GM08714 (cell line): ENCODE measurements around the gene ABAT.
A peak's percentile ranks its signal among the peaks of the same experiment; 100 is the strongest.

ENCODE experiments used
- H3K4me3 ChIP-seq: fragments of 200-500 bp; sonication (Bioruptor generic); 2 replicates; pipeline ENCODE4 v1.5.1; 2014; ENCODE audit warnings: mild to moderate bottlenecking, low read length, inconsistent platforms
- ZNF274 ChIP-seq: IDR thresholded peaks from 2 replicates; pipeline ENCODE4 v1.6.1; 2012; ENCODE audit warnings: mild to moderate bottlenecking, low read depth, low read length

The ABAT gene

DNA sequence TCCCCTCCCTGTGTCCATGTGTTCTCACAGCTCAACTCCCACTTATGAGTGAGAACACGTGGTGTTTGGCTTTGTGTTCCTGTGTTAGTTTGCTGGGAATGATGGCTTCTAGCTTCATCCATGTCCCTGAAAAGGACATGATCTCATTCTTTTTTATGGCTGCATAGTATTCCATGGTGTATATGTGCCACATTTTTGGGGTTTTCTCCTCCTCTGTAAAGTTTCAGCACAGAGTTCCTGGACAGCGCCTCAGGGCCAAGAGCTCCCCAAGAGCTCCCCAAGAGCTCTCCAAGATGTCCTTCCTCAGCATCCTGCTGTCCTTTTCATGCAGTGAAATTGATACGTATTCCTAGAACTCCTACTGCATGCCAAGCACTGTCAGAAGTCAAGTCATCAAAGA is 6.9 kb upstream of the ABAT start:
- TF ChIP-seq ZNF274, result no peak
- H3K4me3 ChIP-seq, result no peak overlapping the region

DNA sequence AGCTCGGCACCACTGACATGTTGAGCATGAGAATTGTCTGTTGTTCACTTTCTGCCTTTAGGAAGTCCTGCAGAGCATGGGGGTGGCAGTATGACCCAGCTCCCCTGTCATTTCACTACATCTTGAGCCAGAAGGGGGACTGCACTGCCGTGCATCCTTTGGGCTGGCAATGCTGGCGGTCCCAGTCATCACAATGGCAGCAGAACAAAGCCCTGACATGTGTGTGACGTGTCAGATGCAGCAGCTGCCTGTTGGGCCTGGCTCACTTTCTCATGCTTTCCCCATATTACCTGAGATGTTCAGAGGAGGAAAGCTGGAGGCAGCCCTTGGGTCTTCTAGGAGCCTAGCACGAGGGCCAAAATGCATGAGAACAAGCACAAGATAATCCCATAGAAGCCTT is 6.3 kb upstream of the ABAT start:
- no peak overlapping the region for H3K4me3 ChIP-seq
- TF ChIP-seq ZNF274, result no peak

DNA sequence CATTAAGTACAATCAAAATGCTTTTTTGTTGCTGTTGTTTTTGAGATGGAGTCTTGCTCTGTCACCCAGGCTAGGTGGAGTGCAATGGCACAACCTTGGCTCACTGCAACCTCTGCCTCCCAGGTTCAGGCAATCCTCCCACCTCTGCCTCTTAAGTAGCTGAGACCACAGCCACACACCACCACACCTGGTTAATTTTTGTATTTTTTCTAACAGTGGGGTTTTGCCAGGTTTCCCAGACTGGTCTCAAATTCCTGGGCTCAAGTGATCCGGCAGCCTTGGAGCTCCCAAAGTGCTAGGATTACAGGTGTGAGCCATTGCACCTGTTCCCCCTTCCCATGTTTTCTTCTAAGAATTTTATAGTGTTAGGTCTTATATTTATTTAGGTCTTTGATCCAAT is 4.9 kb upstream of the ABAT start:
- no peak overlapping the region for H3K4me3 ChIP-seq
- no peak for TF ChIP-seq ZNF274

DNA sequence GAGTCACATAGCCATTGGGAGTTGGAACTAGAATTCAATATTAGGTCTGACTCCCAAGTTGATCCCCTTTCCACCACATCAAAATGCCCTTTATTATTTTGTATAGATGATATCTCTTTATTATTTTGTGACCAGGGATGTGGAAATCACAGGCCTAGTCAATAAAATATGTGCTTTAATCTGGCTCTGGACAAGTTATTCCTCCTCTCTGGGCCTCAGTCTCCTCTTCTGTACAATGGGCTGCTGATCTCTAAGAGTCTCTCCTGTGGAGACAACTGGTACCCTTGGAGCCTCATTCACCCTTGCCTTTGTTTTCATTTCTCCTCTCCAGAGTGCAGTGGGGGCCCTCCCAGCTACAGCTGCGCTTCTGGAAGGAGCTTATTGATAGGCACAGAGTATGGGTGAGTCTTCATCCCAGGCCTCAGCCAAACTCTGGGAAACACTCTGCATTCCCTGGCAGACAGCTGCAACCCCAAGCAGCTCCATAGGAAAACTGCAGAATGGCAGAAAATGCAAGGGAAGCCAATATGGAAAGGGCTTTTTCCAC is 4.3 kb upstream of the ABAT start:
- TF ChIP-seq ZNF274, result no peak
- H3K4me3 ChIP-seq, result no peak overlapping the region

DNA sequence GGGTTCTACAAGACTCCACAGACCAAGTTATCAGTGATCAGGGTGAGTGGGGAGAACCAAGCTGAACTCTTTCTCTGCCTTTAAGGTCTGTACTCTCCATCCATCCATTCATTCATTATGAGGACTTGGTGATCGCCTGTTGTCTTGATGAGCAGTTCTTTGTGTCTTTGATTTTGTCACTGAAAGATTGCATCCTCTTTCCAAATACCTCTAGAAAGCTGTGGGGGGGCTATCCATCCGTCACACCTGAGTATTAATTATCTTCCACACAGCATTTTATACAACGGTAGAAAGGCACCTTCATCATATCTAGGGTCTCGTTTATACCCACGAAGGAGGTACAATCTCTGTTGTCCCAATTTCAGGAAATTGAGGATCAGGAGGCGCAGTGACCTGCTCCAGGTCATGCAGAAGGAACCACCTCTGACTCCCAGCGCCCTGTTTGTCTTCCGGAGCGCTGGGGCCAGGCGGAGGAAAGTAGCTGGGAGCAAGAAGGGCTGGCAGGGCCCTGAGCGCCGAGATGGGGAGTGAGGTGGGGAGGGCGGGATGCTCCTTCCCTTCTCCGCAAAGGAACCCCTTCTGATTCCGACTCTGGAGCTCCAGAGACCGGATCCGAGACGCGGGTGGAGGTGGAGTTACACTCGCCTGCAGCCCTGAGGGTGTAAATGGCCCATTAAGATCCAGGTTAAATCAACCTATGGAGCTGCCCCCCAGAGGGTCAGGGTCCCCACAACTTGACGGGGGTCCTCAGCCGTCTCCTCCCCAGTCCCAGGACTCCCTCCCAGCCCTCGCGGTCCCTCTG is 605 bp upstream of the ABAT start:
- peak overlapping the region; percentile 60; the same call in 1 of the 2 replicates for H3K4me3 ChIP-seq
- TF ChIP-seq ZNF274, result no peak

DNA sequence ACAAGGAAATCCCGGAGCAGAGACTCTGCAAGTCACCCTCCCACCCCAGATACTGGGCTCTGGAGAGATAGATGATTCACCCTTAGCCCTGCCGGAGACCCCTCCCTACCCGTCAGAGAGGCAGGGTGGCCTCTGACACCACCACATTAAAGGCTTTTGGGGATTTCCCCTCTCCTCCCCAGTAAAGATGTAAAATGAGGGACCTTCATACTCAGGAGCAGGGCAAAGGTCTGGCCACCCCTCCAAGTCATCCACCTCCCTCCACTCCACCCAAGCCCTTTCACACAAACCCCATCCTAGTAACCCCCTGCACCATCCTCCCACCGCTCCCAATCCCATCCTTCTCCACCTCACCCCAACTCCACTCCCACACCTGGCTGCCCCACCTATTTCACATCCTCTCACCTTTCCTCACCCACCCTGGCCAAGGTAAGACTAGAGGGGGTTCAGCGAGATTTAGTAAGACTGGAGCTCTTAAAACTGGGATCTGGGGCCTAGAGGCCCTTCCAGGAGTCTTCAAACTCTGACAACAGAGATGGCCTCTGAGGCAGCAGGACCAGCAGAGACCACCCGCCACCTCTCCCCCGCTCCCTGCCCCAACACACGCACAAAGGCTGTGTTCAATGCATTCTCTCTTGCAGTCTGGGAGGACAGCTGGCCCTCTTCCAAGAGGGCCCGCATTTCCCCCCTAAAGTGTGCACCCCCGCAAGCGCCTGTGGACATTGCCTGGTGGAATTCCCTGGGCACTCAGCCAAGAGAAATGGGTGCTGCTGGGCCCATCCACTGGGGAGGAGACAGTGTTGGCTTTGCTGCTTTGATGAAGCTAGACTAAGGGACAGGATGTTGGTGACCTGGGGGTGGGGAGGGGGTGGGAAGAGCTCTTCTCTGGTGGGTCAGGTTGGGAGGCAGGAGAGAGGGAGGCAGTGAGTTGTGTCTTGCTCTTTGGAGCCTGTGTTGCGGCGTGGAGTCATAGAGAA is 1.1 kb downstream of the ABAT start:
- peak overlapping the region; percentile 80 for H3K4me3 ChIP-seq
- no peak for TF ChIP-seq ZNF274

DNA sequence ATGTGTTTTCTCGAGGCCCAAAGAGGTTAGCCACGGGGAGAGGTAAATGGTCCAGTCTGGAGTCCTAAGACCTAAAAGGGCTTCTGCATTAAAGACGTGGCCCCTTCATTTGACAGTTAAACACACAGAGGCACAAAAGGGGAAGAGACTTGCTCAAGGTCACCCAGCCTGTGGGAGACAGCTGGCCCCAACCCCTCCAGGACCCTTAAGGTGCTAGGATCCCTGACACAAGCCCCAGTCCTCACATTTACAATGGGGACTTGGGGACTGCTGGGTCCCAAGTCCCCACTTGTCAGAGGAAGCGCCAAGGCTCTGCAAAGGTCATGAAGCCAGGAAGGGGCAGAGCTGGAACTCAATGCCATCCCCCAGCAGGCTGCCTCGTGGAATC is 1.7 kb downstream of the ABAT start:
- TF ChIP-seq ZNF274, result no peak
- no peak overlapping the region for H3K4me3 ChIP-seq

DNA sequence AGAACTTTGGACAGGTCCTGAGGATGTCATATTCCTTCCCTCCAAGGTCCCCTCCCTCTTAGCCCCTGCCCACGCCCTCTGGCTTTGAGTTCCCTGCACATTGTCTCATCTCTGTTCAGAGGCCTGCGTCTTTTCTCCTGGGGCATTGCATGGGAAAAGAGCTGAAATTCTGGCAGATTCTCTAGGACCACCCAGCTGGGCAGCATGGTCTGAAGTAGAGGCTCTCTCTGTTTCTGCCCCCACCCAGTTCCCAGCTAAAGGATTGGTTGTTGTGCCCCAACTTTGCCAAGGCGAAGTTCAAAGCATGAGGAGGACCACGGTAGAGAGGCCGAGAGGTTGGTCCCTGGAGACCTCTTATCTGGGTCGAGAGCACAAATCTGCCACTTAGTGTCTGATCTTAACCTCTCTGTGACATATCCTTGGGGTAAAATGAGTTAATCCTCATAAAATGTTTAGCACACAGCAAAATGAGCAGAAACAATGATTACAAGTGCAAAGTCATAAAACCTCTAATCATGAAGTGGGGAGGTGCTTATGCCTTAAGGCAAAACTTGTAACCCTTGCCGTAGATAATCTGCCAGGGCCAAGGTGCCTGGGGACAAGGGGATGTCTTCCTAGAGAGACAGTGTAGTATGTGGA is 2.4 kb downstream of the ABAT start:
- no peak overlapping the region for H3K4me3 ChIP-seq
- no peak for TF ChIP-seq ZNF274

DNA sequence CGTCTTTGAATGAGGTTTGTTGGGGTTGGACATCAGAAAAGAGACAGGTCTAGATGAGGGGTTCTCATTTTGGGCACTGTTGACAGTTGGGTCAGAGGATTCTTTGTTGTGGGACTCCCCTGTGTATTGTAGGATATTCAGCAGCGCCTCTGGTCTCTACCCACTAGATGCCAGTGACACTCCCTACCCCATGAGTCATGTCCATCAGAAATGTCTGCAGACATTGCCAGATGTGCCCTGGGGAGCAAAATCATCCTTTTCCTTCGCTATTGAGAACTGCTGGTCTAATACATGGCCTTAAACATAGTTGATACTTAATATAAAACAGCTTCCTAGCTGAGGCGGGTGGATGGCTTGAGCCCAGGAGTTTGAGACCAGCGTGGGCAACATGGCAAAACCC is 3.1 kb downstream of the ABAT start:
- no peak overlapping the region for H3K4me3 ChIP-seq
- TF ChIP-seq ZNF274, result no peak

DNA sequence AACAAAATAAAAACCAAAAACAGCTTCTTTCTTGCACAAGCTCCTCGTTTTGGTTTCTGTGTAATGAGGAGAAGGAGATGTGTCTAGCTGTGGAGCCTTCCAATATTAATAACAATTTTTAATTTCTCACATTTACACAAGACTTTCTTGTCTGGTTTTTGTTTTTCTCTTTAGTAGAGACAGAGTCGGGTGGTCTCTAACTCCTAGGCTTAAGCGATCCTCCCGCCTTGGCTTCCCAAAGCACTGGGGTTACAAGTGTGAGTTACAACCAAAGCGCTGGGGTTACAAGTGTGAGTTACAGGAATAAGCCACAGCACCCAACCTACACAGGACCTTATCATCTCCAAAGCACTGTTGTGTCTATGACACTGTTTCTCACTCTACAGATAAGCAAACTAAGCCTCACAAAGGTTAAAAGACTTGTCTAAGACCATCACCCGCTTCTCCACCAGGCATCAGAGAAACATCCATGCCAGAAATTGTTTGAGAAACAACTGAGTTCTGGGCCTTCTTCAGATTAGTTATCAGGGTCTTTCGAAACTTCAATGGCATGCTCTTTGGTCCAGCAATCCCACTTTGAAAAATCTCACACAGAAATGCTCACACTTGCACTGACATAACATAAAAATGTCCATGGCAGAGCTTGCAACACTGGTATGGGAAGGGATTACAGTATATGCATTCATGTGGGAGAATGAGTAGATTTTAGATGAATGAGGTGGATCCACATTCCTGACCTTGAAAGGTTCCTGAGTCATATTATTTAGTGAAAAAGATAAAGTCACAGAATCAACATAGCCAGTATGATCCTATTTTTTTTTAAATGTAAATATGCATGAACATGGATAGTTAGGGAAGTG is 3.9 kb downstream of the ABAT start:
- no peak for TF ChIP-seq ZNF274
- H3K4me3 ChIP-seq, result no peak overlapping the region

DNA sequence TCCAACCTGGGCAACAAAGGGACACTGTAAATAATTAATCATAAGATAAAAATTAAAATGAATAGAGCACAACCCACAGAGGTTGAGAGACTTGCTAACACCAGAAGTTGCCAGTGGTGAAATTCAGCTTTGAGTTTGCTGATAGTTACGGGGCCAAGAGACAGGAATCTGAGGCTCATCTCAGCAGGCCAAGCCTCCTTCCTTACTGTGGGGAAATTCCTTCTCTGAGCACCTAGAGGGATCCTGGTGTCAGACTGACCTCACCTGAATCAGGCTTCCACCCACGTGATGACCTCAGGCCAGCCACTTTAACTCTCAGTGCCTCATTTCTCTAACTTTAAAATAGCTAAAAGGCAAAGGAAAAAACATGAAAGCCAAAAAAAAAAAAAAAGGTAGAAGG is 4.7 kb downstream of the ABAT start:
- no peak for TF ChIP-seq ZNF274
- H3K4me3 ChIP-seq, result no peak overlapping the region

DNA sequence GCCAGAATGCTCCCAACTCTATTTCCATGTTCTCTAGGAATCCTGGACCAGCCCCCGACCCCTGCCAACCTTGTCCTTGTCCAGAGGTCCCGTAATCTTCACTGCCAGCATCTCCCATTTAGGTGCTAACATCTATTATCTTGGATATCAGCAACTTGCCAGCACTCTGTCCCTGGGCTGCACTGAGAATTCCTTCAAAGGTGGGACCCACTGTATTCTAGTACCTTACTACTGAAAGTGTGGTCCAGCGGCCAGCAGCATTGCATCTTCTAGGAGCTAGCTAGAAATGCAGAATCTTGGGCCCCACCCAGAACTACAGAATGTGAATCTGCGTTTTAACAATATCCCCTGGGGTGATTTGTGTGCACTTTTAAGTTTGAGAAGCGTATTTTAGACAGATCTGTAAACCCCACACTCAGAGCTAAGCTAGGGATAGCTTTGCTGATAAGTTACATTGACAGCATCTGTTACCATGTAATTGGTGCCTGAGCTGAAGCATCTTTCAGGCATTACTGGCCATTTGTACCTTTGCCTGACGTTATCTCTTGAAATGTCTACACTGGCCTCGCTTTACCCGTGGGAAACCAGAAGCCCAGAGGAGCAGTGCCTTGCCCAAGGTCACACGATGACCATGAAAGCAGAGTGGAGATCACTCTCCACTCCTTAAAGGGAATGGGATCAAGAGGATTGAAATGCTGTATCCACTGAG is 8.3 kb downstream of the ABAT start:
- TF ChIP-seq ZNF274, result no peak
- H3K4me3 ChIP-seq, result no peak overlapping the region

DNA sequence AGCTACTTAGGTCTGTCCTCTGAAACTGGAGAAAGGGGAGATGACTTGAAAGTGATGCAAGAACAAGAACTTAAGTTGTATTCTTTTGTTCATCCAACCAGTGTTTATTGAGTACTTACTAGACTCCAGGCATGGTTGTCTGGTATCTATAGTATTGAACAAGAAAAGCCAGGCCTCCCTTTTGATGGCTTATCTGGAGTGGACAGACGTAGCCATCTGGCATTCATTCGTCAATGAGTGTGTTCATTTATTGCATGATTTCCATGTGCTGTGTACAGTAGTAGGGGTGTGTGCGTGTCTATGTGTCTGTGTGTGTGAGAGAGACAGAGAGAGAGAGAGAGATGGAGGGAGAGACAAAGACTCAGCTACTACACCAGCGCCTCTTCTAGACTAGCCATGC is 9.2 kb downstream of the ABAT start:
- H3K4me3 ChIP-seq, result no peak overlapping the region
- TF ChIP-seq ZNF274, result no peak

DNA sequence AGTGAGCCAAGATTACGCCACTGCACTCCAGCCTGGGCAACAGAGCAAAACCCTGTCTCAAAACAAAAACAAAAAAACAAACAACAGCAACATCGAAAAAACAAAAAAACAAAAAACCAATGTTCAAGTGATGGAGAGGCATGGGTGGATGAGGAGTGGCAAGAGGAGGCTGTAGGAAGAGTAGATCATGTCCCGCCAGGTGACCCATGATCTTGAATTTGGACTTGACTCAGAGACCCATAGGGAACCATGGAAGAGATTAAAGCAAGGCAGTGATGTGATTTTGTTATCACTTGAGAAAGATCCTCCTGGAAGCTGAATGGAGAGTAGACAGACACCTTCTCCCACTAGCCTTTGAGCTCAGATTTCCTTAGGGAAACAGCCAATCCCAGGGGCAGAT is 11.2 kb downstream of the ABAT start:
- no peak overlapping the region for H3K4me3 ChIP-seq
- TF ChIP-seq ZNF274, result no peak
